ENCODE results near the gene SCN2B. TPM values are rescaled to one million over a fixed set of nuclear protein-coding genes. Genes with fewer than 3 reads are reported as not detected.

The SCN2B gene
- total and polyA plus RNA-seq, 2 of the 13 experiments (the other 11 are each of a cell fraction or from before 2014, with no cell fraction given), result 0.01 to 0.02 TPM

- ChIA-PET POLR2A (interaction anchor here (2.7 to 4.1 kb wide), 3 partner anchors 9 to 41 kb away, joined by 19 to 49 read pairs (median 23); partner anchors contain the start of gene MPZL3), CTCF (ENCODE audit: low intra/inter-chr PET ratio, low total read pairs) (no interaction called here)
- peak overlapping the region; percentile 95 for H3K27ac ChIP-seq (ENCODE audit: extremely low read length, insufficient read depth, low read length)
- no peaks in the 10 kb centered on the region for H3K36me3 ChIP-seq (replicated peaks in 1 of 2; ENCODE audit: control insufficient read depth in 1 of 2, insufficient read depth in 2 of 2, low read length in 2 of 2)
- no TSS peak for BruUV-seq (replicated peaks)
- peaks cover 88% of the 10 kb centered on the region for H3K4me1 ChIP-seq (ENCODE audit: insufficient read depth, low read length)
- no peak overlapping the region for H3K4me3 ChIP-seq (replicated peaks in 1 of 3; ENCODE audit: insufficient read depth in 1 of 3, low read depth in 2 of 3, low read length in 3 of 3)
- no peak overlapping the region for H3K4me2 ChIP-seq (ENCODE audit: low read depth, low read length)
- no peaks in the 10 kb centered on the region for H3K27me3 ChIP-seq (ENCODE audit: control insufficient read depth in 1 of 2, insufficient read depth in 2 of 2, low read length in 2 of 2)
- no peak for DNase-seq (ENCODE audit: low spot score)
- intact Hi-C loops (cut with micrococcal nuclease; ENCODE audit: unreplicated experiment) (no loop called here), in situ Hi-C loops (cut with HindIII; ENCODE audit: extremely low pct_ligation_motif_present, low pct_unique_long_range_greater_than_20kb) (no loop called here)
- no peak overlapping the region for H2AFZ ChIP-seq (ENCODE audit: low read length)
- H3K79me2 ChIP-seq (ENCODE audit: insufficient read depth, low read length), result no peaks in the 10 kb centered on the region
- H3K9ac ChIP-seq (ENCODE audit: insufficient read depth, low read depth, low read length), result peak overlapping the region; percentile 65; the same call in 1 of the 2 replicates
- TF ChIP-seq, protein P1, sequence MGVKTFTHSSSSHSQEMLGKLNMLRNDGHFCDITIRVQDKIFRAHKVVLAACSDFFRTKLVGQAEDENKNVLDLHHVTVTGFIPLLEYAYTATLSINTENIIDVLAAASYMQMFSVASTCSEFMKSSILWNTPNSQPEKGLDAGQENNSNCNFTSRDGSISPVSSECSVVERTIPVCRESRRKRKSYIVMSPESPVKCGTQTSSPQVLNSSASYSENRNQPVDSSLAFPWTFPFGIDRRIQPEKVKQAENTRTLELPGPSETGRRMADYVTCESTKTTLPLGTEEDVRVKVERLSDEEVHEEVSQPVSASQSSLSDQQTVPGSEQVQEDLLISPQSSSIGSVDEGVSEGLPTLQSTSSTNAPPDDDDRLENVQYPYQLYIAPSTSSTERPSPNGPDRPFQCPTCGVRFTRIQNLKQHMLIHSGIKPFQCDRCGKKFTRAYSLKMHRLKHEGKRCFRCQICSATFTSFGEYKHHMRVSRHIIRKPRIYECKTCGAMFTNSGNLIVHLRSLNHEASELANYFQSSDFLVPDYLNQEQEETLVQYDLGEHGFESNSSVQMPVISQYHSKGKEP (CRISPR knock-in tag; IDR thresholded peaks at IDR 0.05), result no peak
- TF ChIP-seq NR2F1 (CRISPR knock-in tag; IDR thresholded peaks at IDR 0.05) (no peak), ZMYM4 (CRISPR knock-in tag; IDR thresholded peaks at IDR 0.05) (no peak)
- WGBS (ENCODE audit: low lambda C conversion rate), result 91% methylated on average over 6 of the region's 6 CpGs
- H3K9me3 ChIP-seq (ENCODE audit: low read length), result no peaks in the 10 kb centered on the region
- no peak for FAIRE-seq
- no peaks in the 10 kb centered on the region for H4K20me1 ChIP-seq (ENCODE audit: insufficient read depth, low read length)
- ATAC-seq, result no peak
Measured at GRCh38 chr11:118211006-118211405, 34.6 kb upstream of the SCN2B start.

GRCh38 chr11:118210323-118210722, 33.9 kb upstream of the SCN2B start:
- Histone ChIP-seq H3K4me1 (ENCODE audit: insufficient read depth, low read length) (peaks cover 91% of the 10 kb centered on the region), H3K4me2 (ENCODE audit: low read depth, low read length) (no peak overlapping the region), H3K27ac (ENCODE audit: extremely low read length, insufficient read depth, low read length) (peak overlapping the region; percentile 95), H3K27me3 (ENCODE audit: control insufficient read depth in 1 of 2, insufficient read depth in 2 of 2, low read length in 2 of 2) (no peaks in the 10 kb centered on the region), H3K36me3 (replicated peaks in 1 of 2; ENCODE audit: control insufficient read depth in 1 of 2, insufficient read depth in 2 of 2, low read length in 2 of 2) (no peaks in the 10 kb centered on the region), H3K79me2 (ENCODE audit: insufficient read depth, low read length) (no peaks in the 10 kb centered on the region), H4K20me1 (ENCODE audit: insufficient read depth, low read length) (no peaks in the 10 kb centered on the region), H3K4me3 (replicated peaks in 1 of 3; ENCODE audit: insufficient read depth in 1 of 3, low read depth in 2 of 3, low read length in 3 of 3) (no peak overlapping the region), H3K9ac (ENCODE audit: insufficient read depth, low read depth, low read length) (no peak overlapping the region), H3K9me3 (ENCODE audit: low read length) (no peaks in the 10 kb centered on the region), H2AFZ (ENCODE audit: low read length) (no peak overlapping the region)
- in situ Hi-C loops (cut with HindIII; ENCODE audit: extremely low pct_ligation_motif_present, low pct_unique_long_range_greater_than_20kb) (no loop called here), intact Hi-C loops (cut with micrococcal nuclease; ENCODE audit: unreplicated experiment) (no loop called here)
- ChIA-PET POLR2A (no interaction called here), CTCF (ENCODE audit: low intra/inter-chr PET ratio, low total read pairs) (no interaction called here)
- TF ChIP-seq SAFB2 (CRISPR knock-in tag; IDR thresholded peaks at IDR 0.05; ENCODE audit: borderline replicate concordance, low read depth), result no peak
- TF ChIP-seq ZNF430 (CRISPR knock-in tag; IDR thresholded peaks at IDR 0.05), result no peak
- TF ChIP-seq ZBTB33 (CRISPR knock-in tag; IDR thresholded peaks at IDR 0.05), result peak; percentile 42; the same call in 1 of the 2 replicates
- no peak for TF ChIP-seq BCL3 (CRISPR knock-in tag; IDR thresholded peaks at IDR 0.05)
- TF ChIP-seq, protein P2, sequence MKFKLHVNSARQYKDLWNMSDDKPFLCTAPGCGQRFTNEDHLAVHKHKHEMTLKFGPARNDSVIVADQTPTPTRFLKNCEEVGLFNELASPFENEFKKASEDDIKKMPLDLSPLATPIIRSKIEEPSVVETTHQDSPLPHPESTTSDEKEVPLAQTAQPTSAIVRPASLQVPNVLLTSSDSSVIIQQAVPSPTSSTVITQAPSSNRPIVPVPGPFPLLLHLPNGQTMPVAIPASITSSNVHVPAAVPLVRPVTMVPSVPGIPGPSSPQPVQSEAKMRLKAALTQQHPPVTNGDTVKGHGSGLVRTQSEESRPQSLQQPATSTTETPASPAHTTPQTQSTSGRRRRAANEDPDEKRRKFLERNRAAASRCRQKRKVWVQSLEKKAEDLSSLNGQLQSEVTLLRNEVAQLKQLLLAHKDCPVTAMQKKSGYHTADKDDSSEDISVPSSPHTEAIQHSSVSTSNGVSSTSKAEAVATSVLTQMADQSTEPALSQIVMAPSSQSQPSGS (CRISPR knock-in tag; IDR thresholded peaks at IDR 0.05), result no peak
- no peak for TF ChIP-seq FOSL2 (CRISPR knock-in tag; IDR thresholded peaks at IDR 0.05)
- no peak for TF ChIP-seq HOXA9 (CRISPR knock-in tag; IDR thresholded peaks at IDR 0.05; ENCODE audit: borderline replicate concordance)
- 97% methylated on average over 7 of the region's 7 CpGs for WGBS (ENCODE audit: low lambda C conversion rate)
- ATAC-seq (no peak), DNase-seq (ENCODE audit: low spot score) (no peak), FAIRE-seq (no peak)
- BruUV-seq (replicated peaks), result no TSS peak
